GM21423 (cell line): ENCODE measurements around the gene FAM83C.

Experiments
- ATAC-seq: cut with Tn5 transposase; IDR thresholded peaks from one replicate; pipeline ENCODE4 v1.9.1; 2021; ENCODE audit warnings: mild to moderate bottlenecking, moderate library complexity; ENCODE audit not compliant: unreplicated experiment

The FAM83C gene

DNA sequence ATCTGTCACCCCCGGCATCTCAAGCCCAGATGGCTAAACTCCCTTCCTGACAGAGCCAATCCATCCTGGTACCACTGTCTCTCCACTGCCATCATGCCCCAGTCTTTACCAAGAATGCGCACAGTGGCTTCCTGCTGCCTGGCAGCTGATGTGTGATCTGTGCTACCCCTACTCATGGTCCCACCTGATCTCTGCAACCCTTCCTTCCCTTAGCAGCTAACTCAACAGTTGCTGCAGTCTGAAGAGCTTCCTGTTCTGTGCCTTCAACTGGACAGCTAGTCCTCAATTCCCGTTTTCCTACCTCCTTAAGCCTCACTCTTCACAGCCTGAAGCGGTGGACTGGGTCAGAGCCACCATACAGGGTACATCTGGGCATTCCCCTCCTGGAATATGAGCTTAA is 7.6 kb upstream of the FAM83C start:
- no peak for ATAC-seq

DNA sequence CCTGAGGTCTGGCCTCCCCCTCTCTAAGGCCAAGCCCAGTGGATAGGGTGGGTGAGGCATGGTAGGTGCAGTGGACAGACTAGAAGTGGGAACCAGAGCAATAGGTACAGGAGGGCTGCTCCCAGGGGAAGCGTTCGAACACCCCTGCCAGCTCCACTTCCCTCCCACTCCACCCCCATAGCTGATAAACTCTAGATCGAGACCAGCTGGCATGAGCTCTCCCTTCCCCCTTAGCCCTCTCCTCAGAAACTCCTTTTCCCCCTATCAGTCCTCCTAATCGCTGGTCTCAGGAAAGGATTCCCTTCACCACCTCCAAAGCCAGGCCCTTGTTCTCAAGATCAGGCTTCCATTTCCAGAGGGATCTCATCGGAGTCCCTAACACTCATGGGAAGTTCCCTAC is 6.0 kb upstream of the FAM83C start:
- ATAC-seq = no peak

DNA sequence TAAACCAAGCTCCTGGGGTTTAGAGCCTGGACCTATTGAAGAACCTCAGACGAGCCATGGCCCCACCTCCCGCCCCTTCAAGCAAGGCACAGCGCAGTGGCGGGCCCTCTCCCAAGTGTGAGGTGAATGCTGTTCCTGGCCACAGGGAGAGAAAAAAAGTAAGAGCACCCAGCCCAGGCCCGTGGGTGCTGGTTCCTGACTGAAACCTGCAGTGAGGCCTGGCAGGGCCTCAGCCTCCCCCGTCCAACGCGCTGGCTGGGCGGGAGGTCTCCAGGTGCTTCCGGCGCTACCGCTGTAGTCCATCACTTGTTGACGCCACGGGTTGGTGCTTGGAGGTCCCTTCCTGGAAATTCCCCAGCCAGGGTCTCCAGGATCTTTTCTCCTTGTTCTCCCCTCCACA is 5.5 kb upstream of the FAM83C start:
- no peak for ATAC-seq

GRCh38 chr20:35297155-35297554 is 4.9 kb upstream of the FAM83C start:
- no peak for ATAC-seq

GRCh38 chr20:35296101-35296554 is 3.9 kb upstream of the FAM83C start:
- no peak for ATAC-seq

DNA sequence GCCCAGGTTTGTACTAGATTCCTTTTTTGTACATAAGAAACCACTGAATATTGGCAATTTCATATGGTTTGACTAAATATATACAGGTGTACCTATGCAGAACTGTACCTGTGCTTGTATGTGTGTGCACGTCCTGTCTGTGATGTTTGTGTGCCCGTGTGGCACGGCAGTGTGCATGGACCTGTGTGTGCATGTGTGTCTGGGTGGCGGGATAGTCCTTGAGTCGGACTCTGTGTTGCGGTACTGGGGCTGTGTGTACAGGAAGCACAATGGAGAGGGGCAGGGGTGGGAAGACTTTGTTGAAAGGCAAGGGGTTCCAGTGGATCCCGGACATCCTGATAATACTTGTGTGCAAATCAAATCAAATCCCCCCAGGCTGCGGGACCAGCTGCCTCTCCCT is 3.4 kb upstream of the FAM83C start:
- no peak for ATAC-seq

DNA sequence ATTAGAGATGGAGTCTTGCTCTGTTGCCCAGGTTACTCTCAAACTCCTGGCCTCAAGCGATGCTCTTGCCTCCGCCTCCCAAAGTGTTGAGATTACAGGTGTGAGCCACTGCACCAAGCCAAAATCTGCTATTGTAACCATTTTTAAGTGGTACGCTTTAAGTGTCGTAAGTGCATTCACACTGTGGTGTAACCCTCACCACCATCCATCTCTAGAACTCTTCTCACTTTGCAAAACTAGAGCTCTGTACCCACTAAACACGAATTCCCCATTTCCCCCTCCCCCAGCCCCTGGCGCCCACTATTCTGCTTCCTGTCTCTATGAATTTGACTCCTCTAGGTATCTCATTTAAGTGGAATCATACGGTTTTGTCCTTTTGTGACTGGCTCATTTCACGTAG is 2.8 kb upstream of the FAM83C start:
- no peak for ATAC-seq

DNA sequence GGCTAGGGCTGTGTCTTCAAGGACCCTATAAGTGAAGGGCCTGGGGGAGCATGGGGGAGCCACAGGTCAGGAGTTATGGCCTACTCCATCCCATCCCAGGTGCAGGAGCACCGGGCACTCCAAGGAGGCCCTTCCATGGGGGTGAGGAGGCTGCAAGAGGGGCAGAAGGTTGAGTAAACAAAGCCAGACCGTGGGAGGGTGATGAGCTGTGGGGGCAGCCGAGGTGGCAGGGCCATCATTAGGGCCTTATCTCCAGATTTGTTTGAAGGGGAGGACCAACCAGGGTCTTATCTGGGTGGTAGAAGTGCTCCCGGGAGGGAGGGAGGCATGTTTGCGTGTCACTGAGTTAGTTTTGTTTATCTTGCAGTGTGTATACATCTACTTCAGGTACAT is 2.1 kb upstream of the FAM83C start:
- ATAC-seq = no peak

DNA sequence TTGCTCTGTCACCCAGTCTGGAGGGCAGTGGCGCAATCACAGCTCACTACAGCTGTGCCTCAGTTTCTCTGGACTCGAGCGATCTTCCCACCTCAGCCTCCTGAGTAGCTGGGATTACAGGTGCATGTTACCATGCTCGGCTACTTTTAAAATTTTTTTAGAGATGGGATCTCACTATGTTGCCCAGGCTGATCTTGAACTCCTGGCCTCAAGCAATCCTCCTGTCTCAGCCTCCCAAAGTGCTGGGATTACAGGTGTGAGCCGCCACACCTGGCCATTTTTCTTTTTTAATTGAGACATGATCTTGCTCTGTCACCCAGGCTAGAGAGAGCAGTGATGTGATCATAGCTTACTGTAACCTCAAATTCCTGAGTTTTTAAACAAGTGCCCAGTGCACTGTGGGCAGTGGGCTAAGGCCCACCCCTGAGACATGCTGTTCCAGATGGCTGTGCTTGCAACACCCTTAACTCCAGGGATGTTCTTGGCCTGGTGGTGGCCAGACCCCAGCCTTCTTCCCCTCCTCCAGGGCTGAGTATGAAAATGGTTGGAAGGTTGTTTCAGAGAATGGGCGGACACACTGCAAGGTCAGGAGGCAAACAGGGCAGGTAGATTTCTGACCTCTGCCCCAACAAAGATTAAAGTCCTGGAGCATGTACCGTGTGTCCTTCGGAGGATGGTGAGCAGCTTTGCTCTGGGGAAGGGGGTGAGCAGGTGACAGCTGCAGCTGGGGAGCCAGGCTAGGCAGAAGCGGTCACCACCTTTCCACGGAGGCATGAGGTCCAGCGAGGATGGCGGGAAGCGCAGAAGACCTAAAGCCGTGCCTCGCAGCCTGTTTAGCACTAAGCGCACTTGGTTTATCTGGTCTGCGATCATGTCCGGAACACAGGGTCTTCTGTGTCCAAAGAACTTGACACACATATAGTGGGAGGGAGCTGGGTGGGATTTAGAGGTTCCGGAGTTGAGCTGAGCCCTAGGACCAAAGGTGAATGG is 1.4 kb upstream of the FAM83C start:
- no peak for ATAC-seq

DNA sequence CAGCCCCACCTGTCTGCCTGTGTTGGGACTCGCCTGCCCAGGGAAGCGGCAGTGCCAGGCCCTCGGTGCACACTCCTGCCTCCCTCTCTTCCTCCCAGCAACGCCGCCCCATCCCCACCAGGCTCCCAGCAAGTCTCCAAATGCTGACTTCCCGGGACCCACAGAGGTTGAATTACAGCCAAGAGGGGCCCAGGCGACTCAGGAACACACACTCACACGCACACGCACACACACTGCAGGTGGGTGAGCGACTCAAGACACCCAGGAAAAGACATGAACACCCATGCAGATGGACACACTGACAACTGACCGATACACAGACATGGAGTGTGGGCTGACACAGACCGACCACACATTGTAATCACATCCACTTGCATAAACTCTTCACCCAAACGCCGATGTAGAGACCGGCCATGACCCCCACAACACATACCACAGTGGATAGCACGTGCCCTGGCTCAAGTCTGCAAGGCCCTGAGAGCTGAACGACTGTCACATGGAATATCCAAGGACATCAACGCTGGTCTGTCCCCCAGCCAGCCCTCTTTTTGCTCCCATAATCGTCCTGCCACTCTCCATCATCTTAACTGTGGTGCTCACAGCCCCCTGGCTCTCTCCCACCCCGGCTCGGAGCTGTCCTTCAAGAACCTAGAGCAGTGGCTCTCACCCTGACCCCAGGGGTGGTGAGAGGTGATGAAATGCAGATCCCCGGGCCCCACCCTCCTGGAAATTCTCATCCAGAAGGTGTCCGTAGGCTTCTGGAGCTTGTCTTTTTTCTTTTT is 470 bp upstream of the FAM83C start:
- ATAC-seq = no peak

- no peak for ATAC-seq
These were observed 1.3 kb downstream of the FAM83C start for GRCh38 chr20:35290887-35291417.

GRCh38 chr20:35290186-35290886 is 1.9 kb downstream of the FAM83C start:
- ATAC-seq = no peak

DNA sequence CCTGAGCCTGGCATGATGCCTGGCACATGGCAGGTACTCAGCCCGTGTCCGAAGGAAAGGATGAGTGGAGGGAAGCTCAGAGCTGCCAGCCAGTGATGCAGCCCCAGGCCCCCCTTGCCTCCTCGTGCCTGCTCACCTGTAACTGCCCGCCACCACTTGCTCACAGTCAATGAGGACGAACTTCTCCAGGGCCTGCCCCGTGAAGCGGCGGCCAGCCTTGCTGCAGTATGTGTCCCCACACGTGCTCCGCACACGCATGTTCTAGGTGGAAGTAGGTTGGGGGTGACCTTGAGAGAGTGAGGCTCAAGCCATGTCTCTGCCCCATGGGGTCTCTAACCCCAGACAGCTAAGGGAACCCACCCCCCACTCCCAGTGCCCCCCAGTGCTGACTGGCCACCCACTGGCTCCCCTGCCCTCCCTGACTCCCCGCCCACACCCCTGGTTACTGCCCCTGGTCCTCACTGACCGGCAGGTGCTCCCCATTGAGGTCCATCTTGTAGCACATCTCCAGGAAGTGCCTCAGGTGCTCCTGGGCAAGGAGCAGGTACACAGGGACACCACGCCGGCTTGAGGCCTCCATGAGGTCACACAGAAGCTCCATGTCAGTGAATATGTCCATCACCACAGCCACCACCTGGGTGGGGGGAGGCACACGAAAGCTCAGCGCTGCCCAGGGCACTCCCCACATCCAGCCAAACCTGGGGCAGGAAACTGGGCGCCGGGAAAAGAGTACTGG is 3.7 kb downstream of the FAM83C start:
- ATAC-seq = no peak

DNA sequence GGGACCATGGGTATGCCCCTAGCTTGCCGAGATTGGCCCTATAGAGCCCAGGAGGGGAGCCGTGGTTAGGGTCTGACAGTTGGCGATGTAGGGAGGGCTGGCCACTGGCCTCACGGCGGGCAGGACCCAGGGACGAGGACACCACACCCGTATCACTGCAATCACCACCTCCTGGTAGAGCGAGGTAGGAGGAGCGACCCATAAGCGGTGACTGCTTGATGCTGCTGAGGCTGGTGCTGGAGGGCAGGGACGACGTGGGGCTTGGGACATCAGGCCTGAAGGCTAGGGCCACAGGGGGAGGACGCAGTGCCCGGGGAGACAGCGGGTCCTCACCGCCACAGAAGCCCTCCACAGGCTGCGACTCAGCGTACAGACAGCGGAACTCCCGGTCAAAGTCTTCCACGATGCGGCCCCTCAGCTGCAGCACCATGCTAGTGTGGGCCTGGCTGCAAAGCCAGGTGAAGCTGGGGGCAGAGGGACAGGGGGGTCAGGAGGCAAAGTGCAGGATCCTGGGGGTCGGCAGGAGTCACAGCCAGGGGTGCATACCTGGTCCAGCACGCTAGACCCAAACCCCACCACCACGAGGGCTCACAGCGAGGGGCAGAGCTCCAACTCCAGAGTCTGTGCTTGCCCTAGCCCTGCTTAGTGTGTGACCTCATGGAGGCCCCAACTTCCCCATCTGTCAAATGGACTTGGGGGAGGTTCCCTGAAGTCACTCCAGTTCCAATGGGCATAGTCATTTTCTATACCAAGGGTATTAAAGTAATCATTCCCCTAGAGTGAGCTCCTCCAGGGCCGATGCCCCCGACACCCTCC is 4.5 kb downstream of the FAM83C start:
- no peak for ATAC-seq

GRCh38 chr20:35286899-35287508 is 5.2 kb downstream of the FAM83C start:
- no peak for ATAC-seq

DNA sequence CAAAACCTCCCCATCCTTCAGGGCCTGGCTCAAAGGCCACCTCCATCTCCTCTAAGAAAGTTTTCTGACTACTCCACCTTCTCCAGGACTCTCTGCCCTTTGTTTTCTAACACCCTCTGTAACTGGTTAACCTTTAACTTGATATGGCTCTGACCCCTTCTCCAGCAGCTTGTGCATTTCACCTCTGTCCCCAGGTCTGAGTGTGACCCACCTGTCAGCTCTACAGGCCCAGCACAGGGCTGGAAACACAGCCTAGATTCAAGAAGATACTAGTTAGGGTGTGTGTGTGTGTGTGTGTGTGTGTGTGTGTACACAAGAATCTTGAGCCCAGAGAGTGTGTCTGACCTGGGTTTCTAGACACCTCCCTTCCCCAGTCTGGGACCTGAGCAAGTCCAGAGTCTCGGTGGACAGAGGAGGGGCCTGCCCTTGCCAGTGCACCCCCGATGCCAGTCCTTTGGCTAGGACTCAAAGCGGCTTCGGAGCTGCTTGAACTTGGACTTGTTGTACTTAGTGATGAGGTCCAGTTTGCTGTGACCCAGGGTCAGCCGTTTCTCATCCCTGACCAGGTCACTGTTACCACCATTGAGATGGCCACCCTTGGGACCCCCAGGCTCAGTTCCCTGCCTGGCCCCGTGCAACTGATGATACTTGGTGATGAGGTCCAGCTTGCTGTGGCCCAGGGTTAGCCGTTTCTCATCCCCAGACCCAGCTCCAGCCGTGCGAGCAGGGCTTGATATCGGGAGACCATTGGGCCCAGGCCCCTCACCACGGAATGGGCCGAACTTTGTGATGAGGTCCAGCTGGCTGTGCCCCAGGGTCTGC is 5.9 kb downstream of the FAM83C start:
- no peak for ATAC-seq

- ATAC-seq = no peak
These were observed 6.5 kb downstream of the FAM83C start for GRCh38 chr20:35285806-35286076.

DNA sequence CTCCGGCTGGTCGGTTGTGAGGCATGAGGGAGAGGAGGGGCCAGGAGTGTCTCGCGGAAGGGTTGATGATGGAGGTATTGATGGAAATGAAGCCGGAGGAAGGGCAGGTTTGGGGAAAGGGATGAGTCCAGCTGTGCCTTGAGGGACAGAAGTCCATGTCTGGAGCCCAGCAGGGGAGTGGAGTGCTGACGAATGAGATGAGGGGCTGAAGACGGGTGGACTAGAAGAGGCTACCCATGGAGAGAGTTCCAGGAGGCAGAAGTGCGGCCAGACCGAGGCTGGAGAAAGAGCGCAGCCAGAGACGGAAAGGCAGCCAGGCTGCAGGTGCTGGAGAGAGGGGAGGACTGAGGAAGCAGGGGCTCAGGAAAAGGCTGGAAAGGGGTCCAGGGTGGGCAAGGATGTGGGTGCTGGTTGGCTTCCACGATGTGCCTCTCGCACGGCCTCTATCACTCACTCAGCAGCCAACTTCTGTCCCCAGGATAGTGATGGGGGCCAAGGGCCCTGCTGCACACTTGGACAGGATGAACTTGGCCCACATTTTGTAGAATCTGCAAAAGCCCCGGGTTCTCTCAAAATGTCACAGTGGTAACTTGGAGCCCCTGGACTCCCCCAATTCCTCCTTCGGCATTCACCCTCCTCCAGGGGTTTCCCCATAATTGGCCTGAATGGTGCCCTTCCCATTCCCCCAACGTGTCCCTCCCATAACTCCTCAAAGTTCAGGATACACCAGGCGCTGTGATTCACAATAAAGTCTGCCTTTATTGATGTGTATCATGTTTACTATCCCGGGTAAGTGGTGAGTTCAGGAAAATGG is 7.0 kb downstream of the FAM83C start:
- no peak for ATAC-seq
